ENCODE data around the gene PCSK2. TPM values are rescaled to one million over a fixed set of nuclear protein-coding genes. Genes with fewer than 3 reads are reported as not detected.
A peak's percentile ranks its signal among the peaks of the same experiment; 100 is the strongest.

The PCSK2 gene
- total RNA-seq, 1 experiment from 2014 or later, result 245 TPM

- TF ChIP-seq CTCF (conservative IDR thresholded peaks at IDR 0.05; ENCODE audit: low read depth, low read length) (no peak), EZH2 (IDR thresholded peaks at IDR 0.05; ENCODE audit: borderline replicate concordance, low read depth, low read length, poor library complexity, severe bottlenecking) (no peak)
- Histone ChIP-seq H3K4me1 (ENCODE audit: insufficient read depth, low read length, poor library complexity, severe bottlenecking) (peaks cover 23% of the 10 kb centered on the region), H3K9me3 (ENCODE audit: low read depth, low read length, poor library complexity, severe bottlenecking) (no peaks in the 10 kb centered on the region), H3K36me3 (ENCODE audit: insufficient read depth, low read length, poor library complexity, severe bottlenecking) (no peaks in the 10 kb centered on the region), H3K27ac (ENCODE audit: low read depth, low read length, poor library complexity, severe bottlenecking) (peak within 1 kb of the TSS; percentile 88), H3K4me3 (ENCODE audit: low read depth, low read length, poor library complexity, severe bottlenecking) (peak within 1 kb of the TSS; percentile 57), H3K27me3 (replicated peaks; ENCODE audit: insufficient read depth, low read depth, low read length, poor library complexity) (no peaks in the 10 kb centered on the region)
- ChIA-PET POLR2A (ENCODE audit: low non-redundant PET) (no interaction called here), CTCF (interaction anchor here (0.7 kb wide), 1 partner anchor 148 kb away, joined by 20 read pairs; no protein-coding TSS in a partner anchor)
- intact Hi-C loops (cut with micrococcal nuclease; ENCODE audit: unreplicated experiment), result loop anchor here (5.0 to 10.0 kb wide), 4 partner anchors 154 to 729 kb away; partner anchors contain the start of genes MGME1, RRBP1 and SNX5
- no TSS peak for BruUV-seq (replicated peaks)
- DNase-seq (ENCODE audit: low spot score), result peak; percentile 79
These were observed 304.1 kb downstream of the PCSK2 start, which contains the start of gene BFSP1 for GRCh38 chr20:17530716-17531664. Gene BFSP1 (minus strand): TSS chr20:17531379. CDS start chr20:17531329, 50 bp downstream.

- no peaks in the 10 kb centered on the region for H3K27me3 ChIP-seq (replicated peaks; ENCODE audit: insufficient read depth, low read depth, low read length, poor library complexity)
- peak overlapping the region; percentile 57 for H3K4me3 ChIP-seq (ENCODE audit: low read depth, low read length, poor library complexity, severe bottlenecking)
- ChIA-PET CTCF (interaction anchor here (0.7 kb wide), 1 partner anchor 147 kb away, joined by 20 read pairs; no protein-coding TSS in a partner anchor), POLR2A (ENCODE audit: low non-redundant PET) (no interaction called here)
- peak overlapping the region; percentile 88 for H3K27ac ChIP-seq (ENCODE audit: low read depth, low read length, poor library complexity, severe bottlenecking)
- no peaks in the 10 kb centered on the region for H3K36me3 ChIP-seq (ENCODE audit: insufficient read depth, low read length, poor library complexity, severe bottlenecking)
- peaks cover 23% of the 10 kb centered on the region for H3K4me1 ChIP-seq (ENCODE audit: insufficient read depth, low read length, poor library complexity, severe bottlenecking)
- BruUV-seq (replicated peaks), result TSS peak; percentile 90
- H3K9me3 ChIP-seq (ENCODE audit: low read depth, low read length, poor library complexity, severe bottlenecking), result no peaks in the 10 kb centered on the region
- no peak for DNase-seq (ENCODE audit: low spot score)
- intact Hi-C loops (cut with micrococcal nuclease; ENCODE audit: unreplicated experiment), result loop anchor here (2.0 to 10.0 kb wide), 5 partner anchors 27 to 729 kb away; partner anchors contain the start of genes MGME1, RRBP1 and SNX5
- TF ChIP-seq EZH2 (IDR thresholded peaks at IDR 0.05; ENCODE audit: borderline replicate concordance, low read depth, low read length, poor library complexity, severe bottlenecking), result no peak
- TF ChIP-seq CTCF (conservative IDR thresholded peaks at IDR 0.05; ENCODE audit: low read depth, low read length), result no peak
These were observed 304.8 kb downstream of the PCSK2 start for GRCh38 chr20:17531665-17532025.

GRCh38 chr20:17533396-17533795 is 306.6 kb downstream of the PCSK2 start:
- H3K27ac ChIP-seq (ENCODE audit: low read depth, low read length, poor library complexity, severe bottlenecking), result peak overlapping the region; percentile 25
- no peaks in the 10 kb centered on the region for H3K36me3 ChIP-seq (ENCODE audit: insufficient read depth, low read length, poor library complexity, severe bottlenecking)
- no peaks in the 10 kb centered on the region for H3K9me3 ChIP-seq (ENCODE audit: low read depth, low read length, poor library complexity, severe bottlenecking)
- no TSS peak for BruUV-seq (replicated peaks)
- no peak overlapping the region for H3K4me3 ChIP-seq (ENCODE audit: low read depth, low read length, poor library complexity, severe bottlenecking)
- ChIA-PET CTCF (interaction anchor here (1.0 kb wide), 1 partner anchor 732 kb away, joined by 4 read pairs; no protein-coding TSS in a partner anchor), POLR2A (ENCODE audit: low non-redundant PET) (interaction anchor here (0.7 kb wide), 1 partner anchor 36 kb away, joined by 3 read pairs; the partner anchor contains the start of gene DSTN)
- DNase-seq (ENCODE audit: low spot score), result peak; percentile 94
- no peaks in the 10 kb centered on the region for H3K27me3 ChIP-seq (replicated peaks; ENCODE audit: insufficient read depth, low read depth, low read length, poor library complexity)
- peaks cover 29% of the 10 kb centered on the region for H3K4me1 ChIP-seq (ENCODE audit: insufficient read depth, low read length, poor library complexity, severe bottlenecking)
- TF ChIP-seq EZH2 (IDR thresholded peaks at IDR 0.05; ENCODE audit: borderline replicate concordance, low read depth, low read length, poor library complexity, severe bottlenecking) (no peak), CTCF (conservative IDR thresholded peaks at IDR 0.05; ENCODE audit: low read depth, low read length) (no peak)
- intact Hi-C loops (cut with micrococcal nuclease; ENCODE audit: unreplicated experiment), result loop anchor here (2.0 to 10.0 kb wide), 5 partner anchors 29 to 731 kb away; partner anchors contain the start of genes MGME1, RRBP1 and SNX5

Data from A673 (cell line).